Measurements from ENCODE around the gene LYPD6.

GRCh38 chr2:149339324-149339723 is 8.9 kb downstream of the LYPD6 start:
- TF ChIP-seq CTCF (IDR thresholded peaks at IDR 0.05; ENCODE audit: borderline replicate concordance, extremely low read depth, low read length, poor library complexity, severe bottlenecking) (no peak), EZH2 (IDR thresholded peaks at IDR 0.05; ENCODE audit: borderline replicate concordance, low read depth, low read length, severe bottlenecking) (no peak)
